Activated T-cell treated with anti-CD3 and anti-CD28 coated beads for 48 hours (primary cell): ENCODE data around the gene ZNF408.

Source experiments
- DNase-seq: peaks from one replicate; pipeline ENCODE4 v3.0.0-alpha.2; 2020; ENCODE audit warnings: low read depth

The ZNF408 gene

GRCh38 chr11:46727952-46728658 is 27.3 kb downstream of the ZNF408 start:
- DNase-seq: no peak

GRCh38 chr11:46728659-46729040 is 27.8 kb downstream of the ZNF408 start:
- no peak for DNase-seq

- DNase-seq: no peak
These were observed 28.5 kb downstream of the ZNF408 start for GRCh38 chr11:46729110-46730027.

- no peak for DNase-seq
These were observed 30.7 kb downstream of the ZNF408 start for GRCh38 chr11:46731545-46731944.

GRCh38 chr11:46733234-46733633 is 32.4 kb downstream of the ZNF408 start:
- no peak for DNase-seq

GRCh38 chr11:46736146-46736545 is 35.3 kb downstream of the ZNF408 start:
- DNase-seq: no peak

- no peak for DNase-seq
These were observed 35.8 kb downstream of the ZNF408 start for GRCh38 chr11:46736615-46737014.

- no peak for DNase-seq
These were observed 36.9 kb downstream of the ZNF408 start for GRCh38 chr11:46737699-46738098.

GRCh38 chr11:46738887-46739286 is 38.1 kb downstream of the ZNF408 start:
- DNase-seq: no peak

GRCh38 chr11:46741600-46742484 is 41.0 kb downstream of the ZNF408 start:
- DNase-seq: no peak

- DNase-seq: no peak
These were observed 42.2 kb downstream of the ZNF408 start for GRCh38 chr11:46743043-46743442.

GRCh38 chr11:46743693-46744339 is 43.0 kb downstream of the ZNF408 start:
- DNase-seq: no peak

GRCh38 chr11:46745328-46745727 is 44.5 kb downstream of the ZNF408 start:
- DNase-seq: no peak

- no peak for DNase-seq
These were observed 45.2 kb downstream of the ZNF408 start for GRCh38 chr11:46745995-46746394.

GRCh38 chr11:46747150-46747549 is 46.3 kb downstream of the ZNF408 start:
- DNase-seq: no peak
